Memory B cell (primary cell): ENCODE data around the gene IGFALS.

Experiments
- ATAC-seq: fragments of 150-1000 bp; cut with Tn5 transposase; 2 replicates; pipeline ENCODE4 v1.10.0; 2021; ENCODE audit warnings: low read depth, mild to moderate bottlenecking, moderate library complexity
- DNase-seq, 2 donors: peaks; one replicate each; pipeline ENCODE4 v3.0.0; 2022; ENCODE audit warnings: low spot score in 2 of 2
- H3K27ac Mint-ChIP-seq: one replicate; pipeline ENCODE4 v1.8.0; 2022; ENCODE audit warnings: mild to moderate bottlenecking, moderate library complexity, mixed read lengths
- H3K27me3 Mint-ChIP-seq: one replicate; pipeline ENCODE4 v1.8.0; 2022; ENCODE audit warnings: mixed read lengths
- H3K36me3 Mint-ChIP-seq: one replicate; pipeline ENCODE4 v1.8.0; 2022; ENCODE audit warnings: mild to moderate bottlenecking, mixed read lengths
- H3K4me1 Mint-ChIP-seq: one replicate; pipeline ENCODE4 v1.8.0; 2022; ENCODE audit warnings: mixed read lengths
- H3K4me3 Mint-ChIP-seq: one replicate; pipeline ENCODE4 v1.8.0; 2022; ENCODE audit warnings: mild to moderate bottlenecking, moderate library complexity, mixed read lengths
- H3K9me3 Mint-ChIP-seq: one replicate; pipeline ENCODE4 v1.8.0; 2022; ENCODE audit warnings: mixed read lengths

The IGFALS gene

DNA sequence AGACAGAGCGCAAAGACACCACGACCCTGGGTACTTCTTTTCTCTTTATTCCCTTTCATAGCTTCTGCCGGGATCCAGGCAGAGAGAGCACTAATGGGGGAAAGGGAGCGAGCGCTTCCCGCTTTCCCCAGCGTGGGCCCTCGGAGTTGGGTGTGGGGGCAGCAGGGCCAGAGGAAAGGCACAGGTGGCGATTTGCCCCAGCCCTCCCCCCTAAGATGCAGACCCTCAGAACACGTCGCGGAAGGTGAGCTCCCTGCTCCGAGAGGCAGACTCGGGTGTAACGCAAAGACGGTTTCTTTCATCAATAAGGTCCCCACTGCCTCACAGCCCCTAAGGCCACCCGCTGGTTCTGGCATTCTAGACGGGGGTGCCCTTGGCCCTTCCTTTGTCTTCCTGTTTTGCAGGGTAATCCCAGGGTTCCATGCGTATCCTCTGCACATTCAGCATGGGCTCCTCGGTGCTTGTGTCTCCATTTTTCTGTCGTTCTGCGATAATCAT, 21.6 kb downstream of the IGFALS start:
- Mint-ChIP-seq H3K27me3 (no peaks in the 10 kb centered on the region), H3K9me3 (no peaks in the 10 kb centered on the region), H3K36me3 (peaks cover 8% of the 10 kb centered on the region), H3K4me3 (peak overlapping the region; percentile 90), H3K4me1 (peaks cover 7% of the 10 kb centered on the region), H3K27ac (peak overlapping the region; percentile 83)
- ATAC-seq (no peak), DNase-seq (no peak)

DNA sequence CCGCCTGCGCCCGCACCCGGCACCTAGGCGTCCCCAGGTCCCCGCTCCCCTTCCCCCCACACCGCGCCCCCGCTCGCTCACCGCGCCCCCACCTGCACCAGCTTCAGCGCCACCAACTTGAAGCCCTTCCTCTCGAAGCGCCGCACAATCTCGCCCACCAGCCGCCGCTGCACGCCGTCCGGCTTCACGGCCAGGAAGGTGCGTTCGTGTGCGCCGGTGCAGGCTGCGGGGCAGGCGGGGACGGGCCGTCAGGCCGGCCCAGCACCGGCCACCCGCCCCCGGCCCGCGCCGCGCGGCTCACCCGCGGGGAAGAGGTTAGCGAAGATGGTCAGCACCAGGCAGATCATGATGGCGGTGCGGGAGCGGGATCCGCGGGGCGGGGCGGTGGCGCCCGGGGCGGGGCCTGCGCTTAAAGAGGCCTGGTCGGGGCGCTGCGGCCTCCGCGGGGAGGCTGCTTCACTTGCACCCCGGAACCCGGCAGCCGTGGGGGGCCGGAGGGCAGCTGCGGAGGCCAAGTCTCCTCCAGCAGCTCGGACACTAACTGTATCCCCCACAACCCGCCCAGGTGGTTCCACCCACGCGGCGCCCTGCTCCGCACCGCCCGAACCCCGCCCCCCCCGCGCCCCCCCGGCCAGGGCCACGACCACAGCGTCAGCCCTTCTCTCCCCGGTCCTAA, 22.2 kb downstream of the IGFALS start, which contains the start of gene NME3:
TSS of gene NME3 (minus strand) at position 356 of the 676 bp plus-strand sequence. CDS start at position 347, 9 bp downstream.
- Mint-ChIP-seq H3K27ac (peak within 1 kb of the TSS; percentile 83), H3K4me3 (peak within 1 kb of the TSS; percentile 90), H3K4me1 (peaks cover 7% of the 10 kb centered on the region), H3K9me3 (no peaks in the 10 kb centered on the region), H3K27me3 (no peaks in the 10 kb centered on the region), H3K36me3 (peaks cover 8% of the 10 kb centered on the region)
- DNase-seq = peak; percentile 74 to 84
- peak; percentile 51 for ATAC-seq

DNA sequence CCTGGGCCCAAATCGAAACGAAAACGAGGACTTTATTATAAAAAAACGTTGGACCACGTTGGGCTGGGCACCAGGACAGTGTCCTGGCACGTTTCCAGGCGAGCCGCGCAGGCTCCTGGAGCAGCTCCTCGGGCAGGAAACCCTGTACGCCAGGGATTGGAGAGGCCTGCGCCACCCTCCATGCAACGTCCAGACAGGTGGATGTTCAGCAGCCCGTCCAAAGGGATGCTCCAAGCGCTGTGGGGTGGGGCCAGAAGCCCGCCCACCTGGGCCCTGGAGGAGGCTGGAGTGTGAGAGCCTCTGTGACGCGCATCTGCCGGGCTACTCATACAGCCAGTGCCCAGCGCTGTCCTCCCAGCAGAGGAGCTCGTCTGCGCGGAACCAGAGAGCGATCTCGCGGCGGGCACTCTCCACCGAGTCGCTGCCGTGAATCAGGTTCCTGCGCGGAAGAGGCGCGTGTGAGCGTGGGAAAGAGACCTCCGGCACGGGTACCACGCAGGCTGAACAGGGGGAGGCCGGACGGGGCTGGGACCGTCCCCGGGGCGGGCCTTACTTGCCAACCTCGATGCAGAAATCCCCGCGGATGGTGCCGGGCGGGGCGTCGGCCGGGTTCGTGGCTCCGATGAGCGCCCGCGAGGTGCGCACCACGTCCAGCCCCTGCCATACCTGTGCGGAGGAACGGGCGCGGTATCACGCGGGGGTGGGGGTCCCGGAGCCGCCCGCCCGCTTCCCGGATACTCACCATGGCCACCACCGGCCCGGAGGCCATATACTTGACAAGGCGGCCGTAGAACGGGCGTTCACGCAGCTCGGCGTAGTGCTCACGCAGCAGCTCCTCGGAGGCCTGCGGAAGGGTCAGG, 22.9 kb downstream of the IGFALS start:
- Mint-ChIP-seq H3K4me1 (peaks cover 7% of the 10 kb centered on the region), H3K9me3 (no peaks in the 10 kb centered on the region), H3K4me3 (peak overlapping the region; percentile 77), H3K27me3 (no peaks in the 10 kb centered on the region), H3K36me3 (peaks cover 8% of the 10 kb centered on the region), H3K27ac (peak overlapping the region; percentile 75)
- DNase-seq = peak; percentile 68 to 73
- ATAC-seq = peak; percentile 53

GRCh38 chr16:1769402-1770300, 23.9 kb downstream of the IGFALS start:
- H3K27ac Mint-ChIP-seq = peak overlapping the region; percentile 75

DNA sequence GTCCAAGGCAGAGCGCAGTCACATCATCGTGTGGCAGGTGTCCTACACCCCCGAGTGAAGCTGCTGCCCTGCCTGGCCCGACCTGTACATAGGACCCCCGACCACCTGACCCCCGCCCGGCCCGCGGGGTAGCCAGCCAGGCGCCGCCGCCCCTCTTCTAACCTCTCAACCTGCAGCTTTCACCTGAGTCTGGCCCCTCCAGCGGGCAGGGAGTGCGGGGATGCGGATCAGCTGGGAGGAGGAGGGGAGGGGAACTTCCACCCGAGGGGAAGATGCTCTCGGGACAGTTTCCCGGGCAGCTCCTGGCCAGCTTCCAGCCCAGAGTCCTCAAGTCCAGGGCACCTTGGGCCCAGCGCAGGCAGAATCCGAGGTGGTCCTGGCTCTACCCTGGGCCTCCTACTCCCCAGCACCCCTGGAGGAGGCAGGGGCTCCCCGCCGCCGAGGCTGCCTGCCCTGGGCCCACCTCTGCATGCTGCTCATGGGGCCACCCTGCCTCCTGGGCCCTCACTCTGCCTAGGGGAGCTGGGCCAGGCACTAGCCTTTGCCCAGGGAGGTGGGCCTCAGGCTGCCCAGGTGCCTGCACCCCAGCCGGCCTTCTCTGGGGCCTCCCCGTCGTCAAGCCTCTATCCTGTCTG, 24.6 kb downstream of the IGFALS start:
- H3K27me3 Mint-ChIP-seq = no peaks in the 10 kb centered on the region
- no peak overlapping the region for H3K4me3 Mint-ChIP-seq
- no peak for ATAC-seq
- peaks cover 7% of the 10 kb centered on the region for H3K4me1 Mint-ChIP-seq
- H3K9me3 Mint-ChIP-seq = no peaks in the 10 kb centered on the region
- H3K27ac Mint-ChIP-seq = peak overlapping the region; percentile 53
- H3K36me3 Mint-ChIP-seq = peaks cover 8% of the 10 kb centered on the region
- DNase-seq = no peak

More at GRCh38 chr16:1769402-1770300, 23.9 kb downstream of the IGFALS start:
- Mint-ChIP-seq H3K9me3 (no peaks in the 10 kb centered on the region), H3K27me3 (no peaks in the 10 kb centered on the region), H3K36me3 (peaks cover 8% of the 10 kb centered on the region), H3K4me1 (peaks cover 7% of the 10 kb centered on the region), H3K4me3 (peak overlapping the region; percentile 77)
- ATAC-seq (no peak), DNase-seq (no peak)

GRCh38 chr16:1768061-1768766, 25.3 kb downstream of the IGFALS start:
- DNase-seq (no peak), ATAC-seq (no peak)
- H3K27ac Mint-ChIP-seq = no peak overlapping the region
- no peaks in the 10 kb centered on the region for H3K27me3 Mint-ChIP-seq
- no peaks in the 10 kb centered on the region for H3K9me3 Mint-ChIP-seq
- peaks cover 8% of the 10 kb centered on the region for H3K36me3 Mint-ChIP-seq
- no peak overlapping the region for H3K4me3 Mint-ChIP-seq
- H3K4me1 Mint-ChIP-seq = peaks cover 7% of the 10 kb centered on the region

GRCh38 chr16:1767116-1767994, 26.1 kb downstream of the IGFALS start:
- no peak overlapping the region for H3K4me3 Mint-ChIP-seq
- DNase-seq (no peak), ATAC-seq (no peak)
- H3K36me3 Mint-ChIP-seq = peaks cover 8% of the 10 kb centered on the region
- no peaks in the 10 kb centered on the region for H3K27me3 Mint-ChIP-seq
- no peaks in the 10 kb centered on the region for H3K9me3 Mint-ChIP-seq
- H3K4me1 Mint-ChIP-seq = peaks cover 7% of the 10 kb centered on the region
- no peak overlapping the region for H3K27ac Mint-ChIP-seq

DNA sequence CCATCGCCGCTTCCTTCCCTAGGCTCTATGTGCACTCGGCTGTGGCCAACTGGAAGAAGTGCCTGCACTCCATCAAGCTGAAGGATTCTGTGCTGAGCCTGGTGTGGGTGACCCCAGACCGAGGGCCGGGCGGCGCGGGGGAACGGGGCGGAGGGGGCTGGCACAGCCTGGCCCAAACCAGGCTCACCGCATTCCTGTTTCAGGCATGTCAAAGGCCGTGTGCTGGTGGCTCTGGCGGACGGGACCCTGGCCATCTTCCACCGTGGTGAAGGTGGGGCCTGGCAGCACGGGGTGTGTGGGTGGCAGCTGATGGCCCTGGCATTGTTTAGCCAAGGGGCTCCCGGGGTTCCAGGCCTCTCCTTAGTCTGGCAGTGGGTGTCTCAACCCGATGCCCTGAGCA, 26.8 kb downstream of the IGFALS start:
- Mint-ChIP-seq H3K27me3 (no peaks in the 10 kb centered on the region), H3K36me3 (peaks cover 11% of the 10 kb centered on the region)
- ATAC-seq = no peak

GRCh38 chr16:1766231-1766630, 27.3 kb downstream of the IGFALS start:
- Mint-ChIP-seq H3K27me3 (no peaks in the 10 kb centered on the region), H3K9me3 (no peaks in the 10 kb centered on the region), H3K36me3 (peaks cover 15% of the 10 kb centered on the region), H3K4me3 (no peak overlapping the region), H3K27ac (no peak overlapping the region), H3K4me1 (peaks cover 2% of the 10 kb centered on the region)
- ATAC-seq (no peak), DNase-seq (no peak)

More for the DNA sequence above, 26.8 kb downstream of the IGFALS start:
- no peak for DNase-seq
- H3K4me1 Mint-ChIP-seq = peaks cover 2% of the 10 kb centered on the region
- H3K4me3 Mint-ChIP-seq = no peak overlapping the region
- no peaks in the 10 kb centered on the region for H3K9me3 Mint-ChIP-seq
- H3K27ac Mint-ChIP-seq = no peak overlapping the region

GRCh38 chr16:1765826-1766225, 27.7 kb downstream of the IGFALS start:
- Mint-ChIP-seq H3K36me3 (peaks cover 16% of the 10 kb centered on the region), H3K27me3 (no peaks in the 10 kb centered on the region), H3K9me3 (no peaks in the 10 kb centered on the region), H3K4me1 (peaks cover 2% of the 10 kb centered on the region), H3K27ac (no peak overlapping the region), H3K4me3 (no peak overlapping the region)
- no peak for DNase-seq
- no peak for ATAC-seq

DNA sequence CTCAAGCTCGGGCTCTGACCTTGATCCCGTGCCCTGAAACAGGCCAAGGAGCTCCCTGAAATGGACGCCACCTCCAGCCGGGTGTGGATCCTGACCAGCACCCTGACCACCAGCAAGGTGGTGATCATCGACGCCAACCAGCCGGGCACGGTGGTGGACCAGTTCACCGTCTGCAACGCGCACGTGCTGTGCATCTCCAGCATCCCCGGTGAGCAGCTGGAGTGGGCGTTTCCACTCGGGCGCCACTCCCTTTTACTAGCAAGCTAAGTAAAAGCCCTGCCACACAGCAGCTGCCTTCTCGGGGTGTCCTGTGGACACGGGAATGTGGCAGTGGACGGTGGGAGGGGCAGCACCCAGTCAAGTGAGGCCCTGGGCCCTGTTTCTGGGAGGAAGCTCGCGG, 28.5 kb downstream of the IGFALS start:
- Mint-ChIP-seq H3K27ac (no peak overlapping the region), H3K9me3 (no peaks in the 10 kb centered on the region), H3K4me1 (peaks cover under 1% of the 10 kb centered on the region), H3K27me3 (no peaks in the 10 kb centered on the region), H3K36me3 (peaks cover 15% of the 10 kb centered on the region), H3K4me3 (no peak overlapping the region)
- ATAC-seq (no peak), DNase-seq (no peak)
